GM19035 (cell line): ENCODE measurements around the gene EBNA1BP2.
"Not testable (repeated sequence)": the region's sequence is repeated elsewhere in the genome, so short reads cannot be mapped to it uniquely, and the experiment has no call there.

ENCODE experiments used
- ATAC-seq: cut with Tn5 transposase; IDR thresholded peaks from one replicate; pipeline ENCODE4 v1.9.1; 2021; ENCODE audit not compliant: unreplicated experiment

Gene EBNA1BP2

GRCh38 chr1:43171876-43172526, at the start of gene EBNA1BP2, which contains the start of gene CFAP57:
Gene EBNA1BP2 (minus strand): TSS chr1:43172290. CDS start chr1:43172118, 172 bp downstream.
Gene CFAP57 (plus strand): TSS chr1:43172330. CDS start chr1:43172754, 424 bp downstream.
- peak; percentile 93 for ATAC-seq

- ATAC-seq = no peak
Measured at GRCh38 chr1:43221797-43222196, 49.7 kb upstream of the EBNA1BP2 start.

GRCh38 chr1:43220905-43221778, 49.1 kb upstream of the EBNA1BP2 start:
- ATAC-seq = peak; percentile 61

- no peak for ATAC-seq
Measured at GRCh38 chr1:43217747-43218146, 45.7 kb upstream of the EBNA1BP2 start.

DNA sequence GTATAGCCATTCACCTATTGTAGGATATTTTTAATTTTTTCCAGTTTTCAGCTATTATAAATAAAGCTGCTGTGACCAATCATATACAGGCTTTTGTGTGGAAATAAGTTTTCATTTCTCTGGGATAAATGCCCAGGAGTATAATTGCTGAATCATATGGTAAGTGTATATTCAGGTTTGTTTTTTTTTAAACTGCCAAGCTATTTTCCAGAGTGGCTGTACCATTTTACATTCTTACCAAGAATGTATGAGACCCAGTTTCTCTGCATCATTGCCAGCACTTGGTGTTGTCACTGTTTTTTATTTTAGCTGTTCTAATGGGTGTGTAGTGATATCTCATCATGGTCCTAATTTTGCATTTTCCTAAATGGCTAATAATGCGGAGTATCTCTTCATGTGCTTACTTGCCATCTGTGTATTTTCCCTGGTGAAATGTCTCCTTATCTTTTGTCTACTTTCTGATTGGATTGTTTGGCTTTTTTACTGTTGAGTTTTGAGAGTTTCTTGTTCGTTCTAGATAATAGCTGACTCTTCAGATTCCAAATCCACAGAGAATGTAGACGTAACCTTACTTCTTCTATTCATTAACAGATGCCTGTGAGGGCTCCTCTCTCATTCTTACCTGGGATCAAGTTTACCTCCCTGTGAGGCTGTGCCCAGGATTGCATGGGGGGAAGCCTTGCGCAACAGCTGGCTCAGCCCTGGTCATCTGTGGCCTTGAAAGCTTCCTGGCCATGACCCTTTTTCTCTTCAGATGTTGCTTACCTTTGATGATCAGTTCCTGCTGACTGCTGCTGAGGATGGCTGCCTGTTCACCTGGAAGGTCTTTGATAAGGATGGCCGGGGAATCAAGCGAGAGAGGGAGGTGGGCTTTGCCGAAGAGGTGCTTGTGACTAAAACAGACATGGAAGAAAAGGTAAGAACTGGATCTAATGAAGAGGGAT, 42.7 kb upstream of the EBNA1BP2 start:
- ATAC-seq = no peak

DNA sequence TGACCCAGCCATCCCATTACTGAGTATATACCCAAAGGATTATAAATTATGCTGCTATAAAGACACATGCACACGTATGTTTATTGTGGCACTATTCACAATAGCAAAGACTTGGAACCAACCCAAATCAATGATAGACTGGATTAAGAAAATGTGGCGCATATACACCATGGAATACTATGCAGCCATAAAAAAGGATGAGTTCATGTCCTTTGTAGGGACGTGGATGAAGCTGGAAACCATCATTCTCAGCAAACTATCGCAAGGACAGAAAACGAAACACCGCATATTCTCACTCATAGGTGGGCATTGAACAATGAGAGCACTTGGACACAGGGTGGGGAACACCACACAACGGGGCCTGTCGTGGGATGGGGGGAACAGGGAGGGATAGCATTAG, 36.2 kb upstream of the EBNA1BP2 start:
- not testable (repeated sequence) for ATAC-seq

DNA sequence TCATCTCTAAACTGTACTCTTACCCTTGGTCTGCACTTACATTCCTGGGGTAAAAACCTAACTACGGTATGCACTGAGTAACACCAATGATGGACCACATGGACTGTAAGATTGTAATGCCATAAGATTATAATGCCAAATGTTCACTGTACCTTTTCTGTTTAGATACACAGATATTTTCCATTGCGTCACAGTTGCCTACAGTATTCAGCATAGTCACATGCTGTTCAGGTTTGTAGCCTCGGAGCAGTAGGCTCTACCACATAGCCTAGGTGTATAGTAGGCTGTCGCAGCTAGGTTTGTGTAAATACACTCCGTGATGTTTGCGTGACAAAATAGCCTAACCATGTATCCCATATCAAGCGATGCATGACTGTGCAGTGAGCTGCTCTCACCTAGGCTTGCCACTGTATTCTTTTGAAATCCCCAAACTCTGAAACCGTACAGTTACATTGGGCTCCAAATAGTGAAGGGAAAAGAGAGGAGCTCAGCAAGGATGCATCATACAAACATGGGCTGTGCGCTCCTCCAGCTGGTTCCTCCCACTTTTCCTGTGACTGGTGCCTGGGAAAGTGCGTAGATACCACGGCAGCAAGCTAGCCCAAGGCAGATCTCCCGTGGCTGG, 35.3 kb upstream of the EBNA1BP2 start:
- ATAC-seq = no peak

GRCh38 chr1:43206600-43207228, 34.6 kb upstream of the EBNA1BP2 start:
- ATAC-seq = no peak

DNA sequence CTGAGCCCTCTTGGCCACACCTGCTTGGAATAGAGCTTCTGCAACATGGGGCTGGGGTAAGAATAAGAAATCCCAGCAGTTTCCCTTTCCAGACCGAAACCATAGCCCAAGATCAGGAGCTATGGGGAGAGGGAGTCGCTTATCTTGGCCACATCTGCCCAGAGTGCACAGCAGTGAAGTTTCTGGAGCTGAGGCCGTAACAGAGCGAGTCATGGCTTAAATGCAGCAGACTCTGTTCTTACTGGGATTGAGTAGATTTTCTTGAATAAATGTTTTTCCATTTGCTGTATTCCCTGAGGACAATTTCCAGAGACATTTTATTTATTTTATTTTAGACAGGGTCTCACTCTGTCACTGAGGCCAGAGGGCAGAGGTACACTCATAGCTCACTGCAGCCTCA, 33.6 kb upstream of the EBNA1BP2 start:
- no peak for ATAC-seq

GRCh38 chr1:43204394-43204793, 32.3 kb upstream of the EBNA1BP2 start:
- ATAC-seq = no peak

DNA sequence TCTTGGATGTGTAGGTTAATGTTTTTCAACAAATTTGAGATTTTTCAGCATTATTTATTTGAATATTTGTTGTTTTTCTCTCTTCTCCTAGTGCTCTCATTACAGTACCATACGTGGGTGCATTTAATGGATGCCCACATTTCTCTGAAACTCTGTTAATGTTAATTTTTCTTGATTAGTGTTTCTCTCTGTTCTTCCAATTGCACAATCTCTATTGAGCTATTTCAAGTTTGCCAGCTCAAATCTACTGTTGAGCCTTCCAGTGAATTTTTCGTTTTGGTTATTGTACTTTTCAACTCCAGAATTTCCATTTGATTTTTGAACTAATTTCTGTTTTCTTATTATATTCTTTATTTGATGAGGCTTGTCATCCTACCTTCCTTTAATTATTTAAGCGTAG, 31.8 kb upstream of the EBNA1BP2 start:
- no peak for ATAC-seq

DNA sequence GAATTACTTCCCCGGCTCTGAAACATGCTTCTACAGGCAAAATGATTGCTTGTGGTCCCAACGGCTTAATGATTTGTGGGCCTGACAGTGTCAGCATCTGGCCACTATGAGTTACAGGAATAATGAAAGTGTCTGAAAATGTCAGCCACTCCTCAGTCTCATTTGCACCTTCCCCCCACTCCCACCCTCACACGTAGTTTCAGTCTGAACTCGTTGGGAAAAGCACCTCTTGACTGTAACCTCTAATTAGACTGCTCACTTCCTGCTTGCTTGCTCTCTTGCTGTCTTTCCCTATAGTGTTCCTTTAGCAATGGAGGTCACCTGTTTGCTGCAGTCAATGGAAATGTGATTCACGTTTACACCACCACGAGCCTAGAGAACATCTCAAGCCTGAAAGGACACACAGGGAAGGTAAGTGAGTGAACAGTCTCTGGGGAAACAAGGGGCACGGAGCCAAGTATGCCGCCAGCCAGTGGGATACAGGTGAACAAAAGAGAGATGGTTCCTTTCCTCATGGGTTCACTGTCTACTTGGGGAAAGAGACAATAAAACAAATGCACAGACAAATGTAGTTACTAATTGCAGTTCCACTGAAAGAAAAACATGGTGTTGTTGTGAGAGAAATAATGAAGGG, 27.1 kb upstream of the EBNA1BP2 start:
- no peak for ATAC-seq

DNA sequence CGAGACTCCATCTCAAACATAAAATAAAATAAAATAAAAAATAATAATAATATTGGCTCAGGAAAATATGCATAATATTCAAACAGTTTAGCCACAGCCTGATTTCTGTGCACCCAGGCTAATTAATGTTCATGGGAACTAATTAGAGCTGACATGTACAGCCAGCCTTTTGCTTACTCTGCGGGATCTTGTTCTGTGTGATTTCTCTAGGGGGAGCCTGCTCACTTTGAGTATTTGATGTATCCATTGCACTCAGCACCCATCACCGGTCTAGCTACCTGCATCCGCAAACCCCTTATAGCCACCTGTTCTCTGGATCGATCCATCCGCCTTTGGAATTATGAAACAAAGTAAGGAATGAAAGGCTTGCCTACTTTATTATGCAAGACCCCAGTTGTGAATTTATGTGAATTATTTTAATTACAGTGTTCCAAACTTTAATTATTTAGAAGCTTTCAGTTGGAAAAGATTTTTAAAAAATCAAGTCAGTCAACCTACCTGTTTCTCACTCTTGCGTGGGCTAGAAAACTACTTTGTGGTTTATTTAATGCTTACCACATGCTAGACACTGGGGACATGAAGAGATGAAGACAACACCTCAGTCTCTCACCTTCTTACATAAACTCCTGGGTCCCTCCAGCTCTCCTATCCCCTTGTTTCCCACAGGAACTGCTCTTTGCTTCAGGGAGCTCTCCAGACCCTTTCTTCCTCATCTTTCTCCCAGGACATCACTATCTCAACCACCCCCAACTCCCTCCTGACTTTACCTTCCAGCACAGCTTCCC, 25.4 kb upstream of the EBNA1BP2 start:
- ATAC-seq = no peak

DNA sequence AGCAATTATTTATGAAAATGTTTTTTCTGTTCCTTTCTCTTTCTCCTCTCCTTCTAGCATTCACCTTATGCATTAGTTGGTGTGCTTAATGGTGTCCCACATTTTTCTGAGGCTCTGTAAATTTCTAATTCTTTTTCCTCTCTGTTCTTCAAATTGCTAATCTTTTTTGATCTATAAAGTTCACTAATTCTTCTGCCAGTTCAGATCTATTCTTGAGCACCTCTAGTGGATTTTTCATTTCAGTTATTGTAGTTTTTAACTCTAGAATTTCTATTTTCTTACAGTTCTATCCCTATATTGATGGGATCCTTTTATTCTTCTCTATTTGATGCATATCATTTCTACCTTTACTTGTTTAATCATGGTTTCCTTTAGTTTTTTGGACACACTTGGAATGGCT, 22.4 kb upstream of the EBNA1BP2 start:
- no peak for ATAC-seq

DNA sequence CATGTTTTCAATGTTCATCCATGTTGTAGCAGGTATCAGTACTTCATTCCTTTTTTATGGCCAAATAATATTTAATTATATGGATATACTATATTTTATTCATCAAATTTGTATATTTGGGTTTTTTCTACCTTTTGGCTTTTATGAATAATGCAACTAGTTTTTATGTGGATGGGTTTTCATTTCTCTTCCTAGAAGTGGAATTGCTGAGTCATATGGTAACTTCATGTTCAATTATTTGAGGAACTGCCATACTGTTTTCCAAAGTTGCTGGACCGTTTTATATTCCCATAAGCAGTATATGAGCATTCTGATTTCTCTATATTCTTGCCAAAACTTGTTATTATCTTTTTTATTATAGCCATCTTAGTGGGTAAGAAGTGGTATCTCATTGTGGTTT, 16.0 kb upstream of the EBNA1BP2 start:
- no peak for ATAC-seq

- no peak for ATAC-seq
Measured at GRCh38 chr1:43184995-43185394, 12.9 kb upstream of the EBNA1BP2 start.

GRCh38 chr1:43184388-43184787, 12.3 kb upstream of the EBNA1BP2 start:
- ATAC-seq = no peak

DNA sequence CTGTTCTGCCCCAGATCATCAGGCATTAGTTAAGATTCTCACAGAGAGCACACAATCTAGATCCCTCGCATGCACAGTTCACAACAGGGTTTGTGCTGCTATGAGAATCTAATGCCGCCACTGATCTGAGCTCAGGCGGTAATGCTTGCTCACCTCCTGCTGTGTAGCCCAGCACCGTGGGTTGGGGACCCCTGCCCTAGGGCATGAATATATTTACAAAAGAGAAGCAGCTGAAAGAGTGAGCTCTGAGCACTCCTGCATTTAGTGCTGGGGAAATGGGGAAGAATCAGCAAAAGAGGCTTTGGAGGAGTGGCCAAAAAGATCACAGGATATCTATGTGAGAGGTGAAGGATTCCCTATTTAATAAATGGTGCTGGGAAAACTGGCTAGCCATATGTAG, 5.6 kb upstream of the EBNA1BP2 start:
- ATAC-seq = no peak

DNA sequence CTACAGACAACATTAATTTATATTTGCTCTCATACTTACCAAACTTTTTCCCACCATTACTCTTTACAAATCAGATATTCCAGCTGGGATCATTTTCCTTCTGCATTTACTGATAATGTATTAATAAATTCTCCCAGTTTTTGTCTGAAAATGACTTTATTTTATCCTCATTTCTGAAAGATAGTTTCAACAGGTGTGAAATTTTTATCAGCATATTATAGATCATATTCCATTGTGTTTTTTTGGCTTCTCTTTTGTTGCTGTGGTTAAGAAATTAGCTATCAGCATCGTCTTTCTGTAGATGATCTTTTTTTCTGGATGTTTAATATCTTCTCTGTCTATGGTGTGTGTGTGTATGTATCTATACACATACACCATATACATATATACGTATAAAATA, 2.8 kb upstream of the EBNA1BP2 start:
- no peak for ATAC-seq
